HFF-Myc (cell line): ENCODE data around the gene BARHL1.

ENCODE experiments used
- DNase-seq: peaks from one replicate; pipeline ENCODE4 v3.0.0-alpha.2; 2011; ENCODE audit warnings: low read depth; ENCODE audit errors: extremely low read depth
- H3K4me3 ChIP-seq: replicated peaks from 2 replicates; pipeline ENCODE4 v1.5.1; 2011; ENCODE audit warnings: low read depth, mild to moderate bottlenecking, control low read depth, low read length
- TF ChIP-seq, protein P1 (sequence below): IDR thresholded peaks from 2 replicates; pipeline ENCODE4 v1.5.1; 2012; ENCODE audit warnings: mild to moderate bottlenecking, low read depth, low read length, control low read depth; ENCODE audit errors: missing control alignments

BARHL1 gene

GRCh38 chr9:132606066-132606465 is 23.7 kb downstream of the BARHL1 start:
- no peak for DNase-seq
- no peak overlapping the region for H3K4me3 ChIP-seq
- TF ChIP-seq, protein P1, sequence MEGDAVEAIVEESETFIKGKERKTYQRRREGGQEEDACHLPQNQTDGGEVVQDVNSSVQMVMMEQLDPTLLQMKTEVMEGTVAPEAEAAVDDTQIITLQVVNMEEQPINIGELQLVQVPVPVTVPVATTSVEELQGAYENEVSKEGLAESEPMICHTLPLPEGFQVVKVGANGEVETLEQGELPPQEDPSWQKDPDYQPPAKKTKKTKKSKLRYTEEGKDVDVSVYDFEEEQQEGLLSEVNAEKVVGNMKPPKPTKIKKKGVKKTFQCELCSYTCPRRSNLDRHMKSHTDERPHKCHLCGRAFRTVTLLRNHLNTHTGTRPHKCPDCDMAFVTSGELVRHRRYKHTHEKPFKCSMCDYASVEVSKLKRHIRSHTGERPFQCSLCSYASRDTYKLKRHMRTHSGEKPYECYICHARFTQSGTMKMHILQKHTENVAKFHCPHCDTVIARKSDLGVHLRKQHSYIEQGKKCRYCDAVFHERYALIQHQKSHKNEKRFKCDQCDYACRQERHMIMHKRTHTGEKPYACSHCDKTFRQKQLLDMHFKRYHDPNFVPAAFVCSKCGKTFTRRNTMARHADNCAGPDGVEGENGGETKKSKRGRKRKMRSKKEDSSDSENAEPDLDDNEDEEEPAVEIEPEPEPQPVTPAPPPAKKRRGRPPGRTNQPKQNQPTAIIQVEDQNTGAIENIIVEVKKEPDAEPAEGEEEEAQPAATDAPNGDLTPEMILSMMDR, result no peak

DNA sequence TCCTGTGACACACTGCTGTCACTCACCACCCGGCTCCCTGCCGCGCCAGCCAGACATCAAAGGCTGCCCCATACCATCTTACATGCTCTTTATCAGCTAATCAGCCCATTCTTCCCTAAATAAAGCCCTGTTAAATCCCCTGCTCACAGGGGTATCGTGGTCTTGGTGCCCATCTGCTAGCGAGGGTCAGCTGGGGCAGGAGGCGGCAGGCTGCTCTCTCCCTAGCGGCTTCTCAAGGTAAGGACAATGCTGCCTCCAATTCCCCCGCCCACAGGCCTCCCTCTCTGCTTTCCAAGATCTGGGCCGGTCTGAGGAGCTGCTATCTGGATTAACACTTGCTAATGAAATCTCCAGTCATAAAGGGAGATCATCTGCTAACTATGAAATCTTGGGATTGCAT is 26.8 kb downstream of the BARHL1 start:
- no peak for DNase-seq
- TF ChIP-seq, protein P1, result no peak
- H3K4me3 ChIP-seq, result no peak overlapping the region

GRCh38 chr9:132609829-132610228 is 27.4 kb downstream of the BARHL1 start:
- TF ChIP-seq, protein P1, result no peak
- H3K4me3 ChIP-seq, result no peak overlapping the region
- peak; percentile 82 for DNase-seq

- no peak for DNase-seq
- TF ChIP-seq, protein P1, result no peak
- H3K4me3 ChIP-seq, result no peak overlapping the region
Observed at GRCh38 chr9:132610661-132611060, 28.3 kb downstream of the BARHL1 start.

DNA sequence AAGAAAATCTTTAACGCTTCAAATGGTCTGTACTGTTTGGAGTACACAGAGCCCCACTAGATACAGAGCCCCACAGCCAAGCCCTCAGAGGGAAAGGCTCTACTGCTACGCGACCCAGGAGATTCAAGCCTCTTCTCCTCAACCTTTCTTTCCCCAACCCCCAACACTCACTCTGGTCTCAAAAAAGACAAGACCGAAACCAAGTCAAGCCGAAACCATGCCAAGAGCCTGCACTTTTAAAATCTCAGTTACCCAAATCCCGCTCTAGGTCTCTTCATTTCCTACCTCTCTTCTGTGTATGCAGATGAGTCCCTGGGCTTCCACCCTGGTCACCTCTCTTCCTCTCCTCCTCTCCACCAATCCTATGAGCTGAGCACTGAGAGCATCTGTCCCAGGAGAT is 31.9 kb downstream of the BARHL1 start:
- no peak for DNase-seq
- TF ChIP-seq, protein P1, result no peak
- no peak overlapping the region for H3K4me3 ChIP-seq

GRCh38 chr9:132615774-132616173 is 33.4 kb downstream of the BARHL1 start:
- no peak for DNase-seq
- H3K4me3 ChIP-seq, result no peak overlapping the region
- TF ChIP-seq, protein P1, result no peak

- DNase-seq, result no peak
- no peak overlapping the region for H3K4me3 ChIP-seq
- TF ChIP-seq, protein P1, result no peak
Observed at GRCh38 chr9:132616725-132617124, 34.3 kb downstream of the BARHL1 start.
